ENCODE results near the gene ETS1.

The ETS1 gene

DNA sequence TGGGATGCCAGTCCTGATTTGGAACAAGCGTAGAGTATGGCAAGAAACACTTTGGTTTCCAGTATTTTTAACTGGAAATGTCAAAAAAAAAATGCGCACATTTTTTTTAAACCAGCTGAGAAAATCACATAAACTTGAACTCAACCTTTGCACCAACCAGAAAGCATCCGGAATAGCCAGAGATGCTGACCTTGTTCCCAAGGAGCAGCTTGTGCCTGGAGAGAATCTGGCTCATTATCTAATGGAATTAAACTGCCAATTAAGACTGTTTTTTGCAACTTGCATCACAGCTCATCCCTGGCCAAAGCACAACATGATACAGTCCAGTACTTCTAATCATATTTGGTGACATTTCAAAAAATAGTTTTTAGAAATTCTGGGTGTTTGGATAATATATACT, 8.4 kb upstream of the ETS1 start:
- DNase-seq (ENCODE audit: extremely low read depth, low read depth): no peak
- TF ChIP-seq, protein P1, sequence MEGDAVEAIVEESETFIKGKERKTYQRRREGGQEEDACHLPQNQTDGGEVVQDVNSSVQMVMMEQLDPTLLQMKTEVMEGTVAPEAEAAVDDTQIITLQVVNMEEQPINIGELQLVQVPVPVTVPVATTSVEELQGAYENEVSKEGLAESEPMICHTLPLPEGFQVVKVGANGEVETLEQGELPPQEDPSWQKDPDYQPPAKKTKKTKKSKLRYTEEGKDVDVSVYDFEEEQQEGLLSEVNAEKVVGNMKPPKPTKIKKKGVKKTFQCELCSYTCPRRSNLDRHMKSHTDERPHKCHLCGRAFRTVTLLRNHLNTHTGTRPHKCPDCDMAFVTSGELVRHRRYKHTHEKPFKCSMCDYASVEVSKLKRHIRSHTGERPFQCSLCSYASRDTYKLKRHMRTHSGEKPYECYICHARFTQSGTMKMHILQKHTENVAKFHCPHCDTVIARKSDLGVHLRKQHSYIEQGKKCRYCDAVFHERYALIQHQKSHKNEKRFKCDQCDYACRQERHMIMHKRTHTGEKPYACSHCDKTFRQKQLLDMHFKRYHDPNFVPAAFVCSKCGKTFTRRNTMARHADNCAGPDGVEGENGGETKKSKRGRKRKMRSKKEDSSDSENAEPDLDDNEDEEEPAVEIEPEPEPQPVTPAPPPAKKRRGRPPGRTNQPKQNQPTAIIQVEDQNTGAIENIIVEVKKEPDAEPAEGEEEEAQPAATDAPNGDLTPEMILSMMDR (IDR thresholded peaks at IDR 0.05; ENCODE audit: low read depth, low read length, missing control alignments): no peak
- H3K4me3 ChIP-seq (replicated peaks; ENCODE audit: low read depth, low read length): no peak overlapping the region

DNA sequence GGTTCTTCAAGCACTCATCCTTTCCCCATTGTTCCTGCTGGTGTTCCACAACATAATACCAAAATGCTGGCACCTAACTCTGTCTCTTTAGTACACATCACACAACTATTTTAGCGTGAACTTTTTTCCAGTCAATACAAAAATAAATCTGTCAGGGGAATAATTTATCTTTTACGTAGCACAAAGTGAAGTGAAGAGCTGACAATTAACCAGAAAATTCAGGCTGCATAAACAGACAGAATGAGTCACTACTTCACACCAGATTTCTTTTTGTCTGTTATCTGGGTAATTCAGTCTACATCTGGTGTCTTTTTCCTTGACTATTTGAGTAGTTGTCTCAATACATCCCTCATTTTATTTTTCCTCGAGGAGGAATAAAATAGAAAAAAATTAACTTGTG, 7.9 kb upstream of the ETS1 start:
- TF ChIP-seq, protein P1 (IDR thresholded peaks at IDR 0.05; ENCODE audit: low read depth, low read length, missing control alignments): no peak
- H3K4me3 ChIP-seq (replicated peaks; ENCODE audit: low read depth, low read length): no peak overlapping the region
- DNase-seq (ENCODE audit: extremely low read depth, low read depth): no peak

DNA sequence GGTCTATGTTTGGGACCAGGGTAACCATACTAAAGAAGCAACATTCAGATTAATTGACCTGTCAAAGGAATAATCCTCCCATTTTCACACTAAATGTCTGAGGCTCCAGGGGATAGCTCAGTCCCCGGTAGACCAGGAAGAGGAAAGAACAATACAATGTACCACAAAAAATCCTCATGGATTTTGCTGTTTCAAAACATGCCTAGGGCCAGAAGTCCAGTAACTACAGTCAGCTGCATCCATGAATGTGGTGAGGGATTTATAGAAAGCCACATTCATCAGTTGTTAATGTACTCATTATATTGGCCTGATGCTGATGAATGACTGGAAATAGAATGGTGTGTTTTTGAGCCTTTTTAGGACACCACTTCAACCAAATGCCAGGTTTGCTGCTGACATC, 6.9 kb upstream of the ETS1 start:
- no peak overlapping the region for H3K4me3 ChIP-seq (replicated peaks; ENCODE audit: low read depth, low read length)
- no peak for DNase-seq (ENCODE audit: extremely low read depth, low read depth)
- TF ChIP-seq, protein P1 (IDR thresholded peaks at IDR 0.05; ENCODE audit: low read depth, low read length, missing control alignments): no peak

DNA sequence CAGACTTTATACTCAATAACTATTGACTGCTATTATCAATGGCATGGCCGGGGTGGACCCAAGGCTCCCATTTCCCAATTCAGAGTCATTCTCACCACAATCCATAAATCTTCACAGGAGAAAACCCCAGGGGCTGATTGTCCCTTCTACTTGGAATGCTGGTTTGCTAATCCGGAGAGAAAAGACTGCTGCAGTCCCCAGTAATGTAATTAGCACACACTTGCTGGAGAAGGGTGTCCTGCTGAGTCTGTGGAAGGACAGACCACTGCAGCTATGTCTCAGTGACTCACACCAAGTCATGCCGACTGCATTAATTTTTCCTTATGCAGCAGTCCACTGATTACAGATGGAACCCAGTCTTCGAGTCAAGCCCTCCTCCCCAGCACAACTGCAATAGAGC, 5.9 kb upstream of the ETS1 start:
- DNase-seq (ENCODE audit: extremely low read depth, low read depth): no peak
- no peak overlapping the region for H3K4me3 ChIP-seq (replicated peaks; ENCODE audit: low read depth, low read length)
- TF ChIP-seq, protein P1 (IDR thresholded peaks at IDR 0.05; ENCODE audit: low read depth, low read length, missing control alignments): no peak

DNA sequence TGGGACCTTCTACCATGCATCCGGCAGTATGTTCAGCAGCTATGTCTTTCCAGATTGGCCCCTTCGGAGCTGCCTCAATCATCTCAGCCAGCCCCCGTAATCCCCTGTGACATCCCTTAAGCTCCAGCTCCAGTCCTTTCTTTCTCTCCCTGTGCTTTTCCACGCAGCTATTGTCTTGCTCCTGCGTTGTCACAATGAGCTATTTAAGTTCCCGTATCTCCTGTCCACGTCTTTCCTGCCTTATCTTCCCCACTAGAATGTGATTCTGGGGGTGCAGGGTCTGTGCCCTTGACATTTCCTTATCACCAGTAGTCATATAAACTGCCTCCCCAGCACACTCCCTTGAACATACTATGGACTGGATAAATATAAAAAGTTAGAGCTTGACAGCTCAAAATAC, 5.1 kb upstream of the ETS1 start:
- DNase-seq (ENCODE audit: extremely low read depth, low read depth): no peak
- TF ChIP-seq, protein P1 (IDR thresholded peaks at IDR 0.05; ENCODE audit: low read depth, low read length, missing control alignments): no peak
- no peak overlapping the region for H3K4me3 ChIP-seq (replicated peaks; ENCODE audit: low read depth, low read length)

DNA sequence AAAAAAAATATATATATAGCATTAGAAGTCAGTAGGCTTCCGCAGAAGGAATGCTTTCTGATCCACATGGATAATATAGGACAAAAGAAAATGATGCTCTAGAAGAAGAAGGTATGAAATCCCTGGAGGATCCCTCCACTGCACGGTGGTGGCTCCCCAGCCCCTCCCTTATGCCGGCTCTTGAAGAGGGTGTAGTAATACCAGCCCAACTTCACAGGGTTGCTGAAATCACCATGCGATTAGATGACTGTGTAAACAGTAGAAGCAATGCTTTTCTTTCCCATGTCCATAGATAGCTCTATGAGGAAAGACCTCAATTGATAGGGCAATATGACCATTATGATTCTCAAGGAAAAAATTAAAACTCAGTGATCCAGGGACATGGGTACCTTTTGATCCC, 3.2 kb upstream of the ETS1 start:
- DNase-seq (ENCODE audit: extremely low read depth, low read depth): no peak
- TF ChIP-seq, protein P1 (IDR thresholded peaks at IDR 0.05; ENCODE audit: low read depth, low read length, missing control alignments): no peak
- H3K4me3 ChIP-seq (replicated peaks; ENCODE audit: low read depth, low read length): no peak overlapping the region

DNA sequence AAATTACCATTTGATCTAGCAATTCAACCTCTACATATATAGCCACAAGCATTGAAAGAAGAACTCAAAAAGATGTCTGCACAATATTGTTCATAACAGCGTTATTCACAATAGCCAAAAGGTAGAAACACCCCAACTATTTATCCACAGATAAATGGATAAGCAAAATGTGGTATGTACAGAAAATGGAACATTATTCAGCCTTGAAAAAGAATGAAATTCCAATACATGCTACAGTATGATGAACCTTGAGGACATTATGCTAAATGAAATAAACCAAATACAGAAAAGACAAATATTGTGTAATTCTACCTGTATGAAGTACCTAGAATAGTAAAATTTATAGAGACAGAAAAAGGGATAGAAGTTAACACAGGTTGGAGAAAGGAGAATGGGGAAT, 2.6 kb upstream of the ETS1 start:
- TF ChIP-seq, protein P1 (IDR thresholded peaks at IDR 0.05; ENCODE audit: low read depth, low read length, missing control alignments): no peak
- no peak overlapping the region for H3K4me3 ChIP-seq (replicated peaks; ENCODE audit: low read depth, low read length)
- DNase-seq (ENCODE audit: extremely low read depth, low read depth): no peak

Measured in HFF-Myc (cell line).